Prostate gland (tissue), 2 donors: ENCODE data around the gene HOXA1. TPM values are rescaled to one million over a fixed set of nuclear protein-coding genes. Genes with fewer than 3 reads are reported as not detected.

Experiments used
- DNase-seq: peaks from one replicate; pipeline ENCODE4 v3.0.0-alpha.2; 2019; ENCODE audit warnings: low spot score
- H3K27ac ChIP-seq, 2 donors: fragments of 200-600 bp; sonication (generic); 2 replicates each; pipeline ENCODE4 v1.5.1; 2017 to 2019
- H3K27me3 ChIP-seq: fragments of 200-600 bp; sonication (generic); replicated peaks from 2 replicates; pipeline ENCODE4 v1.5.1; 2019; ENCODE audit not compliant: insufficient read depth
- H3K36me3 ChIP-seq, 2 donors: fragments of 200-600 bp; sonication (generic); 1 replicate in 1 of 2; 2 replicates in 1 of 2; pipeline versions ENCODE4 v1.5.1 to v1.8.1; 2017 to 2019
- H3K4me1 ChIP-seq: fragments of 200-600 bp; sonication (generic); replicated peaks from 2 replicates; pipeline ENCODE4 v1.5.1; 2019
- H3K4me3 ChIP-seq, 2 donors: fragments of 200-600 bp; sonication (generic); 2 replicates each; pipeline ENCODE4 v1.5.1; 2017 to 2019
- H3K9me3 ChIP-seq: fragments of 200-600 bp; sonication (generic); 2 replicates; pipeline ENCODE4 v1.5.1; 2017
- POLR2A ChIP-seq: fragments of 450-650 bp; IDR thresholded peaks from one replicate; pipeline ENCODE4 v1.6.1; 2016; ENCODE audit warnings: antibody characterized with exemption, mild to moderate bottlenecking
- POLR2AphosphoS5 ChIP-seq: sonication (generic); formaldehyde crosslinking; IDR thresholded peaks from one replicate; pipeline ENCODE4 v1.6.1; 2017; ENCODE audit warnings: antibody characterized with exemption
- WGBS: methylation state at CpG from one replicate; pipeline ENCODE4 v1.1.5; 2018; 5-methylcytosine and 5-hydroxymethylcytosine counted together
- intact Hi-C: fragments of 100-400 bp; cut with DNase I; formaldehyde crosslinking; loops from one replicate; pipeline ENCODE4 v1.14.2; 2022
- total RNA-seq, 2 donors: library from RNA; depleted of rRNA; stranded (reverse); fragments of >200 nt; gene quantifications; one replicate each; pipeline ENCODE4 v1.1.0, GENCODE V29; 2016
- TF ChIP-seq, protein P1 (sequence below), 4 experiments: fragments of 200-600 bp in 2 of 4; fragments of 450-650 bp in 2 of 4; sonication (generic) in 2 of 4; IDR thresholded peaks; 1 replicate in 3 of 4; 2 replicates in 1 of 4; pipeline ENCODE4 v1.5.1; 2016 to 2019; ENCODE audit warnings: antibody characterized with exemption in 4 of 4, mild to moderate bottlenecking in 2 of 4, moderate library complexity in 2 of 4

Gene HOXA1
- total RNA-seq, 2 donors from 2014 or later: 2.1 TPM; not detected in 1

- Histone ChIP-seq H3K4me3 (no peak overlapping the region), H3K9me3 (no peaks in the 10 kb centered on the region), H3K36me3 (no peaks in the 10 kb centered on the region), H3K27ac (no peak overlapping the region), H3K27me3 (no peaks in the 10 kb centered on the region), H3K4me1 (peaks cover 6% of the 10 kb centered on the region)
- TF ChIP-seq, protein P1, sequence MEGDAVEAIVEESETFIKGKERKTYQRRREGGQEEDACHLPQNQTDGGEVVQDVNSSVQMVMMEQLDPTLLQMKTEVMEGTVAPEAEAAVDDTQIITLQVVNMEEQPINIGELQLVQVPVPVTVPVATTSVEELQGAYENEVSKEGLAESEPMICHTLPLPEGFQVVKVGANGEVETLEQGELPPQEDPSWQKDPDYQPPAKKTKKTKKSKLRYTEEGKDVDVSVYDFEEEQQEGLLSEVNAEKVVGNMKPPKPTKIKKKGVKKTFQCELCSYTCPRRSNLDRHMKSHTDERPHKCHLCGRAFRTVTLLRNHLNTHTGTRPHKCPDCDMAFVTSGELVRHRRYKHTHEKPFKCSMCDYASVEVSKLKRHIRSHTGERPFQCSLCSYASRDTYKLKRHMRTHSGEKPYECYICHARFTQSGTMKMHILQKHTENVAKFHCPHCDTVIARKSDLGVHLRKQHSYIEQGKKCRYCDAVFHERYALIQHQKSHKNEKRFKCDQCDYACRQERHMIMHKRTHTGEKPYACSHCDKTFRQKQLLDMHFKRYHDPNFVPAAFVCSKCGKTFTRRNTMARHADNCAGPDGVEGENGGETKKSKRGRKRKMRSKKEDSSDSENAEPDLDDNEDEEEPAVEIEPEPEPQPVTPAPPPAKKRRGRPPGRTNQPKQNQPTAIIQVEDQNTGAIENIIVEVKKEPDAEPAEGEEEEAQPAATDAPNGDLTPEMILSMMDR (IDR thresholded peaks at IDR 0.05): no peak
- TF ChIP-seq POLR2AphosphoS5 (no peak), POLR2A (no peak)
- no peak for DNase-seq
- intact Hi-C loops: no loop called here
- WGBS: 51% methylated on average over 2 of the region's 2 CpGs
These were observed 32.2 kb upstream of the HOXA1 start for GRCh38 chr7:27128034-27128433.

DNA sequence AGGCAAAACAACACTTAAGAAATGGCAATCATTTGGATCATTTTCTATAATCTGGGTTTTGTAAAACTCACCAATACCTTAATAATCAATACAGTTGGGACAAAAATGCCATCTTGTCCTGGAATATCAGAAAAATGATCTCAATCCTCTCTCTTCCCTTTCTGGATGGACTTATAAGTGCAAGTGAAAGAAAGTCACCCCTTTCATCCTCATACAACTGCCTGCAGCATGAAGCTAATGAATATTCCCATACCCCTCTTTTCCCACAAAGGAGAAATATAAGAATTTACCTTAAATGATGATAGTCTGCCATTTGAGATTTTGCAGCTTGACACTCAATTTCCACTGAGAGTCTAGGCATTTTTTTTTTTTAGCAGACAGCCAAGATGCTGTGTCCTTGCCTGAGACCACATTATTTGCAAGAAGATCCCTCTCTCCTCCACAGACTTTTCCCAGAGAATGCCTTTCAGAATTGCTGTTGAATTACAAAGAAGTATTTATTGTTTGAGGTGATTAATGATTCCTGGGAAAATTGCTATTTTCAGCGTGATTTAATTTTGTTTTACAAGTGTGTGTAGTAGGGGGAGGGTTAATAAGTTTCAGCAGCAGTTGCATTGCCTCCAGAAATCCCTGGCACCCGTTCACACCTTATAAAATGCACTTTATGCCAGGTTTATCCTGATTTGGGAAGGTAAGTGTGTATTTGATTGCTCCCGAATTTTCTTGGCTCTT lies 31.0 kb upstream of the HOXA1 start:
- Histone ChIP-seq H3K27me3 (no peaks in the 10 kb centered on the region), H3K4me1 (peaks cover 6% of the 10 kb centered on the region), H3K4me3 (no peak overlapping the region), H3K9me3 (no peaks in the 10 kb centered on the region), H3K36me3 (no peaks in the 10 kb centered on the region), H3K27ac (no peak overlapping the region)
- 27% methylated on average over 3 of the region's 3 CpGs for WGBS
- DNase-seq: no peak
- intact Hi-C loops: no loop called here
- TF ChIP-seq POLR2AphosphoS5: no peak
- no peak for TF ChIP-seq POLR2A
- TF ChIP-seq, protein P1 (IDR thresholded peaks at IDR 0.05): no peak

- no peak overlapping the region for H3K27ac ChIP-seq
- no peaks in the 10 kb centered on the region for H3K27me3 ChIP-seq
- intact Hi-C loops: no loop called here
- no peaks in the 10 kb centered on the region for H3K36me3 ChIP-seq
- DNase-seq: no peak
- no peak overlapping the region for H3K4me3 ChIP-seq
- 65% methylated on average over 5 of the region's 5 CpGs for WGBS
- TF ChIP-seq, protein P1 (IDR thresholded peaks at IDR 0.05): no peak
- TF ChIP-seq POLR2A (no peak), POLR2AphosphoS5 (no peak)
- H3K9me3 ChIP-seq: no peaks in the 10 kb centered on the region
- H3K4me1 ChIP-seq: peaks cover 3% of the 10 kb centered on the region
These were observed 30.2 kb upstream of the HOXA1 start for GRCh38 chr7:27125986-27126394.

GRCh38 chr7:27124902-27125689 lies 29.3 kb upstream of the HOXA1 start:
- Histone ChIP-seq H3K36me3 (no peaks in the 10 kb centered on the region), H3K27ac (no peak overlapping the region), H3K4me3 (no peak overlapping the region), H3K9me3 (no peaks in the 10 kb centered on the region), H3K4me1 (peaks cover 3% of the 10 kb centered on the region), H3K27me3 (no peaks in the 10 kb centered on the region)
- WGBS: 86% methylated on average over 8 of the region's 8 CpGs
- intact Hi-C loops: no loop called here
- TF ChIP-seq POLR2AphosphoS5: no peak
- TF ChIP-seq POLR2A: no peak
- TF ChIP-seq, protein P1 (IDR thresholded peaks at IDR 0.05): no peak
- DNase-seq: no peak
